Astrocyte (in vitro differentiated cells and primary cell): Measurements from ENCODE around the gene AIF1.

Experiments used
- CTCF ChIP-seq: IDR thresholded peaks from 2 replicates; pipeline ENCODE4 v1.5.1; 2011; ENCODE audit warnings: low read depth, mild to moderate bottlenecking, inconsistent platforms, low read length, moderate library complexity; ENCODE audit not compliant: insufficient read depth
- EZH2 ChIP-seq: IDR thresholded peaks from 2 replicates; pipeline ENCODE4 v1.6.1; 2012; ENCODE audit warnings: mild to moderate bottlenecking, low read length, inconsistent platforms; ENCODE audit not compliant: insufficient read depth

GRCh38 chr6:31586599-31587281 lies 28.3 kb upstream of the AIF1 start:
- TF ChIP-seq CTCF: no peak
- no peak for TF ChIP-seq EZH2
